HUES64 (cell line): Measurements from ENCODE around the gene PTP4A2.

ENCODE experiments used
- H3K27ac ChIP-seq: 2 replicates; pipeline ENCODE4 v1.7.0; 2013; ENCODE audit warnings: low read depth, low read length, inconsistent platforms
- H3K27me3 ChIP-seq: 2 replicates; pipeline ENCODE4 v1.6.1; 2013; ENCODE audit warnings: mild to moderate bottlenecking, low read length; ENCODE audit not compliant: insufficient read depth
- H3K36me3 ChIP-seq: 2 replicates; pipeline ENCODE4 v1.6.1; 2013; ENCODE audit warnings: mild to moderate bottlenecking, low read length; ENCODE audit not compliant: insufficient read depth
- H3K4me1 ChIP-seq: 2 replicates; pipeline ENCODE4 v1.6.1; 2013; ENCODE audit warnings: mild to moderate bottlenecking, low read length, moderate library complexity; ENCODE audit not compliant: insufficient read depth
- H3K4me3 ChIP-seq: 2 replicates; pipeline ENCODE4 v1.5.1; 2013; ENCODE audit warnings: mild to moderate bottlenecking, low read length, moderate library complexity
- H3K9ac ChIP-seq: 2 replicates; pipeline ENCODE4 v1.6.1; 2013; ENCODE audit warnings: mild to moderate bottlenecking, low read depth, low read length
- H3K9me3 ChIP-seq: 2 replicates; pipeline ENCODE4 v1.6.1; 2013; ENCODE audit warnings: low read depth, low read length; ENCODE audit not compliant: insufficient read depth
- WGBS: fragments of 150-250, 120-280 bp; methylation state at CpG from one replicate; pipeline ENCODE4 v1.1.7; 2013; ENCODE audit warnings: missing lambda C conversion rate; 5-methylcytosine and 5-hydroxymethylcytosine counted together

The PTP4A2 gene

DNA sequence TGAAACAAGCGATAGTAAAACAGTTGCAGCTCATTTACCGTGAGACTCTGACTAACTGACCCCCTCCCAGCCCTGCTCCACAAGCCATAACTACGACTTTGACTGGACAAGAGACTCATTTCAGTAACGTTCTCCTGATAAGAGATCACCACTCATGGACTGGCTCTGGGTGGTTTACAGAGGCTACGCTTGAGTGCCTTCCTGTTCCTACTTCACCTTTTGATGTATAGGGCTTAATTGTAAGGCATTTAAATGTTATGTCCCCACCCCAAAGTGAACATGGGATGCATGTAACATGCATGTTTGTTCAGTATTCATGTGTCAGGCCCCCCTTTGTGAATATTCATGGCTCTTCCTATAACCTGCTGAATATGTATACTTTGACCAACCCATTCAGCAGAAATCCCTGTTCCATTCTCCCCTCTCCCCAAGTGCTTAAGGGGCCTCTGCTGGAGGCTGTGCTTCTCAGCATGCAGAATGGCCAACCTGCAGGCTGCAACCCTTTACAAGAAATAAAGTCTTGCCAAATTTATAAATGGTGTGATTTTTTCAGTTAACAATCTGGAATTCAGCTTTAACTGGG lies 71.6 kb downstream of the PTP4A2 start:
- no peak overlapping the region for H3K27ac ChIP-seq
- H3K4me3 ChIP-seq, result no peak overlapping the region
- no peak overlapping the region for H3K9ac ChIP-seq
- no peaks in the 10 kb centered on the region for H3K4me1 ChIP-seq
- H3K36me3 ChIP-seq, result no peaks in the 10 kb centered on the region
- WGBS, result 87% methylated on average over 5 of the region's 5 CpGs
- H3K9me3 ChIP-seq, result no peaks in the 10 kb centered on the region
- H3K27me3 ChIP-seq, result no peaks in the 10 kb centered on the region

DNA sequence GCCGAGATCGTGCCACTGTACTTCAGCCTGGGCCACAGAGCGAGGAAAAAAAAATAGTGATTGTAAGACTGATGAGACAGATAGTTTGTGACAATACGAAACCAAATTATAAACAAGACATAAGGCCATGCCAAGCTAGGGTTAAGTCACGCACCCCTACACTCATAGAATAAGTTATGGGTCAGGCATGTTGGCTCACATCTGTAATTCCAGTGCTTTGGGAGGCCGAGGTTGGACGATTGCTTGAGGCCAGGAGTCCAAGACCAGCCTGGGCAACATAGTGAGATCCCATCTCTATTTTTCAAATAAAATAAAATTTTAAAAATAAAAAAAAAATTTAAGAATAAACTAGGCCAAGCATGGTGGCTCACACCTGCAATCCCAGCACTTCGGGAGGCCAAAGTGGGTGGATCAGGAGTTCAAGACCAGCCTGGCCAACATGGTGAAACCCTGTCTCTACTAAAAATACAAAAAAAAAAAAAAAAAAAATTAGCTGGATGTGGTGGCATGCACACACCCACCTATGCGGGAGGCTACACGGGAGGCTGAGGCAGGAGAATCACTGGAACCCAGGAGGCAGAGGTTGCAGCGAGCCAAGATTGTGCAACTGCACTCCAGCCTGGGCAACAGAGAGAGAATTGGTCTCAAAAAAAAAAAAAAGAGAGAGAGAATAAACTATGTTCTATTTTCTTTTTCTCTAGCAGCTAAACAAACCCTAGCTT lies 72.3 kb downstream of the PTP4A2 start:
- Histone ChIP-seq H3K36me3 (no peaks in the 10 kb centered on the region), H3K9ac (no peak overlapping the region), H3K4me3 (no peak overlapping the region), H3K9me3 (no peaks in the 10 kb centered on the region), H3K27ac (no peak overlapping the region), H3K4me1 (no peaks in the 10 kb centered on the region), H3K27me3 (no peaks in the 10 kb centered on the region)
- 95% methylated on average over 11 of the region's 11 CpGs for WGBS

DNA sequence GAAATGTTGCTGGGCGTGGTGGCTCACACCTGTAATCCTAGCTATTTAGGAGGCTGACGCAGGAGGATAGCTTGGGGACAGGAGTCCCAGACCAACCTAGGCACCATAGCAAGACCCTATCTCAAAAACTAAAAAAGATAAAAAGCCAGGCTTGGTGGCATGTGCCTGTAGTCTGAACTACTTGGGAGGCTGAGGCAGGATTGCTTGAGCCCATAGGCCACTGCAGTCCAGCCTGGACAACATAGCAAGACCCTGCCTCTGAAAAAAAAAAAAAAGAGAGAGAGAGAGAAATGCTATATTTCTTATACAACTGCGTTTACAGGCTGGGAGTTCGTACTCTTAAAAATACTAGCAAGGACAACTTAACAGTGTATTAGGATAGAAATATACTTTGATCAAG lies 76.1 kb downstream of the PTP4A2 start:
- H3K9ac ChIP-seq, result no peak overlapping the region
- H3K4me3 ChIP-seq, result no peak overlapping the region
- WGBS, result 100% methylated on average over 2 of the region's 4 CpGs
- no peaks in the 10 kb centered on the region for H3K27me3 ChIP-seq
- no peaks in the 10 kb centered on the region for H3K36me3 ChIP-seq
- H3K9me3 ChIP-seq, result no peaks in the 10 kb centered on the region
- no peak overlapping the region for H3K27ac ChIP-seq
- no peaks in the 10 kb centered on the region for H3K4me1 ChIP-seq

DNA sequence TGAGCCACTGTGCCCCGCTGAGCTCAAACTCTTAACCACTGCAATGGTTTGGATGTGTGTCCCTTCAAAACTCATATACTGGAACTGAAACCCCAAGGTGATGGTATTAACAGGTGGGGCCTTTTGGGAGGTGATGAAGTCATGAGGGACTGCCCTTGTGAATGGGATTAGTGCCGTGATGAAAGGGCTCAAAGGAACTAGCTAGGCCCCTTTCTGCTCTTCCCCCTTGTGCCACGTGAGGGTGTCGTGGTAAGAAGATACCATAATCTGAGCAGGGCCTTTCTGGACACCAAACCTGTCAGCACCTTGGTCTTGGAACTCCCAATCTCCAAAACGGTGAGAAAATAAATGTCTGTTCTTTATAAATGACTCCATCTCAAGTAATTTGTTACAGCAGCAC lies 76.8 kb downstream of the PTP4A2 start:
- Histone ChIP-seq H3K4me1 (no peaks in the 10 kb centered on the region), H3K36me3 (no peaks in the 10 kb centered on the region), H3K9ac (no peak overlapping the region), H3K27ac (no peak overlapping the region), H3K4me3 (no peak overlapping the region), H3K9me3 (no peaks in the 10 kb centered on the region), H3K27me3 (no peaks in the 10 kb centered on the region)
- 86% methylated on average over 5 of the region's 5 CpGs for WGBS

DNA sequence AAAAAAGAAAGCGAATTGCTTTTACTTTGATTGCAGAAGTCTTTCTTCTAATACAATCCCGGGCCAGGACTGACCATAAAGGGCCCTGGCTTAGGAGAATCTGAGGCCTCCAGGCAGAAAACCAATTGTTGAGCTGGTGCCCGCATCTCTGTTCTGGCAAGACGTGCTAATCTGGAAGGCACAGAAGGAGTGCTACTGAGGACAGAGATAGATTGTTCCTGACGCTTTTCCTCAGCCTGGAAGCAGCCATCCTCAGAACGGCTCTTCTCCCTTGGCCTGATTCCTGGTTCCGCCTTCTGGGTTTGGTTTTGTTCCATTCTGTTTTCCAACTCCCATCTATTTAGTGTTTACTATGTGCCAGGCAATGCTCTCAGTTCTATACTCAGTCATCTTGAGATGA lies 77.6 kb downstream of the PTP4A2 start:
- no peaks in the 10 kb centered on the region for H3K4me1 ChIP-seq
- no peak overlapping the region for H3K4me3 ChIP-seq
- 89% methylated on average over 7 of the region's 7 CpGs for WGBS
- H3K9me3 ChIP-seq, result no peaks in the 10 kb centered on the region
- H3K27me3 ChIP-seq, result no peaks in the 10 kb centered on the region
- H3K36me3 ChIP-seq, result no peaks in the 10 kb centered on the region
- no peak overlapping the region for H3K27ac ChIP-seq
- H3K9ac ChIP-seq, result no peak overlapping the region

DNA sequence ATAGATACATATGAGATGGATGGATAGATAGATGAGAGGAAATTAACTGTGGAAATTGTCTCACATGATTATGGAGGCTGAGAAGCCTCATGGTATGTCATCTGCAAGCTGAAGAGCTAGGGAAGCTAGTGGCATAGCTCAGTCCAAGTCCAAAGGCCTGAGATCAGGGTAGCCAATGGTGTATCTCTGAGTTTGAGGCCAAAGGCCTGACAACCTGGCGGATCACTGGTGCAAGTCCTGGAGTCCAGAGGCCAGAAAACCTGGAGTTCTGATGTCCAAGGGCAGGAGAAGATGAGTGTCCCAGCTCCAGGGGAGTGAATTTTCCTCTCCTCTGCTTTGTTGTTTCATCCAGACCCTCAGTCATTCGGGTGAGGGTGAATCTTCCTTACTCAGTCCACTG lies 78.4 kb downstream of the PTP4A2 start:
- H3K36me3 ChIP-seq, result no peaks in the 10 kb centered on the region
- H3K27ac ChIP-seq, result no peak overlapping the region
- H3K4me1 ChIP-seq, result no peaks in the 10 kb centered on the region
- H3K9me3 ChIP-seq, result no peaks in the 10 kb centered on the region
- no peak overlapping the region for H3K4me3 ChIP-seq
- H3K9ac ChIP-seq, result no peak overlapping the region
- H3K27me3 ChIP-seq, result no peaks in the 10 kb centered on the region
- 96% methylated on average over 2 of the region's 2 CpGs for WGBS

DNA sequence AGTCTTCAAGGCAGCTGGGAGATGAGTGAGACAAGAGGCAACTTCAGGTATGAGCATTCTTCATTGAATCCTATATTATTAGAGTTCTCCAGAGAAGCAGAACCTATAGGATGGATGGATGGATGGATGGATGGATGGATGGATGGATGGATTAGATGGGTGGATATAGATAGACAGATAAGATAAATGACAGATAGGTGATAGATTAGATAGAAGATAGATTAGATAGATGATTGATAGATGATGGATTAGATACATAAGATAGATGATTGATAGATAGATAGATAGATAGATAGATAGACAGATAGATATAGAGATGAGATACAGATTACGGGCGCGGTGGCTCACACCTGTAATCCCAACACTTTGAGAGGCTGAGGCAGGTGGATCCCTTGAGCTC lies 79.1 kb downstream of the PTP4A2 start:
- no peaks in the 10 kb centered on the region for H3K27me3 ChIP-seq
- H3K4me3 ChIP-seq, result no peak overlapping the region
- no peaks in the 10 kb centered on the region for H3K9me3 ChIP-seq
- H3K9ac ChIP-seq, result no peak overlapping the region
- H3K36me3 ChIP-seq, result no peaks in the 10 kb centered on the region
- H3K27ac ChIP-seq, result no peak overlapping the region
- 97% methylated on average over 3 of the region's 3 CpGs for WGBS
- no peaks in the 10 kb centered on the region for H3K4me1 ChIP-seq

DNA sequence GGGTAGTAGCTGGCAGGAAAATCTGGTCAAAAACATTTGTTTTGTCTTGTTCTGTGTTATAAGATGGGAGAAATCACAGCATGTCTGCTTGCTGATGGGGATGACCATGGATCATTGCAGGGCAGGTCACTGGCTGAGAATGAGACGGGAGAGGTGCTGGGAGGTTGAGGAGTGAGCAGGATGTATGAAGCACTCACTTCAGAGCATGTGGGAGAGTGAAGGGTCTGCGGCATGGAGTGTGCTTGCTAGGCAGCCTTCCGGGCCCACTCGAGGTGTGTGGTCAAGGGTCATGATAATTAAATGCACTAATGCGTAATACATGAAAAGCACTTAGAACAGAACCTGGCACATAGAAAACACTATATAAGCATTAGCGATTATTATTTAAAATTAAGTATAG lies 80.3 kb downstream of the PTP4A2 start:
- H3K4me3 ChIP-seq, result no peak overlapping the region
- H3K36me3 ChIP-seq, result no peaks in the 10 kb centered on the region
- WGBS, result 91% methylated on average over 4 of the region's 6 CpGs
- H3K27me3 ChIP-seq, result no peaks in the 10 kb centered on the region
- no peaks in the 10 kb centered on the region for H3K9me3 ChIP-seq
- H3K27ac ChIP-seq, result no peak overlapping the region
- H3K9ac ChIP-seq, result no peak overlapping the region
- H3K4me1 ChIP-seq, result no peaks in the 10 kb centered on the region
